ENCODE measurements around the gene MPC1. TPM values are rescaled to one million over a fixed set of nuclear protein-coding genes. Genes with fewer than 3 reads are reported as not detected.
A peak's percentile ranks its signal among the peaks of the same experiment; 100 is the strongest.

The MPC1 gene
- 21.6 and 22.8 TPM in 2 replicates for total RNA-seq (2014; rRNA removed; shearing (Covaris generic))
- 20.6 and 39.8 TPM in 2 replicates for polyA plus RNA-seq (2014; cell fraction: nucleus; rRNA removed)

DNA sequence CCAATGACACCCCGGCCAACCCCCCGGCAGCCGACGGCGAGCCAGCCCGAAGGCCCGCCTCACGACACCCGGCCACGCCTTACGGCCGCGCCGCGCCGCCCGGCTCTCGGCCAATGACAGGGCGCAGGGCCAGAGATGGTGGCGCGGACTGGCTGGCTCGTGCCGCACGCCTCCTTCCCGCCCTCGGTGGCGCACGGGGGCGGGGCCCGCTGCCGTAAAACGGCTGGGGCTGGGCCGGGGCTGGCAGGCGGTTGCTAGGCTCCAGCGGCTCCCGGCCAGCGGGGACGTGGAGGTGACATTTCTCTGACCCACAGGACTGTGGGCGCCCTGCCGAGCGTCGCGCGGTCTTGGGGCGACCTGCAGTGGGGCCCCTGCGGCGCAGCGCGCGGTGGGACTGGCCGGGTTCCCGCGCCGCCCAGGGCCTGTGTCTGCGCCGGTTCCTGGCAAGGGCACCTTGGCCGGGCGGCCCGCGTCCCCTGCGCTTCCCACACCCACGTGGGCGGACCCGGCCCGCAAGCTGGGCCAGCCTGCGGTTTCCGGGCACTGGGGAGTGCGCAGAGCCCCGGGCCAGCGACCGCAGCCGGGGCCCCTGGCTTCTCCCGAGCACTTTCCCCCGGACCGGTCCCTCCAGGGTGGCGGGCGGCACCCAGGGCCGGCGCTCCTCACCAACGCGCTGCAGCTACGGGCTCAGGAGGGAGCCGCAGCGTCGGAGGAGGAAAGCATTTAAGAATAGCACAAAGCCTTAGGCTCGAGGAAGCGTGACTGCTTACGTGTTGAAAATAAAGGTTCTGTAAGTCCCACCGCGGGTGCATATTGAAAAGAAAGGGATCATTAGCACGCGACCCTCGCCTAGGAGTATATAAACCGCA is at the start of gene MPC1:
MPC1 (minus strand) TSS at position 8 of the 869 bp plus-strand sequence. CDS start 64 bp downstream, outside the sequence.
- DNase-seq (ENCODE audit: extremely low read depth, low read depth) = peak; percentile 88

DNA sequence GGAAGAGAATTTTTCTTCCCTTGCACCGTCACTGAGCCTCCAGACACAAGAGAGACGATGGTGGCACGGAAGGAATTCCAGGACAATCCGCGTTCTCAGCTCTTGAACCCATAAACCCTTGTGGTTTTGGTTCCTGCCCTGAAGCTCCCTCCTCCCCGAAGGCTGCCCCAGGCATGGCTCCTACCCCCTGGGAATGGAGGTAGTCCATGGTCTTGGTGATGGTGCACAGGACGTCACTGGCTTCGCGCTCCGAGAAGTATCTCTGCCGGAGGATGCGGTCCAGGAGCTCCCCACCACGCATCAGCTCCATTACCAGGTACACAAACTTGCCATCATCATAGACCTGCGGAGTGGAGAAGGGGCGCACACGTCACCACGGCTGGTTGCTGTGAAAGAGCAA is 47.5 kb upstream of the MPC1 start:
- no peak for DNase-seq (ENCODE audit: extremely low read depth, low read depth)

DNA sequence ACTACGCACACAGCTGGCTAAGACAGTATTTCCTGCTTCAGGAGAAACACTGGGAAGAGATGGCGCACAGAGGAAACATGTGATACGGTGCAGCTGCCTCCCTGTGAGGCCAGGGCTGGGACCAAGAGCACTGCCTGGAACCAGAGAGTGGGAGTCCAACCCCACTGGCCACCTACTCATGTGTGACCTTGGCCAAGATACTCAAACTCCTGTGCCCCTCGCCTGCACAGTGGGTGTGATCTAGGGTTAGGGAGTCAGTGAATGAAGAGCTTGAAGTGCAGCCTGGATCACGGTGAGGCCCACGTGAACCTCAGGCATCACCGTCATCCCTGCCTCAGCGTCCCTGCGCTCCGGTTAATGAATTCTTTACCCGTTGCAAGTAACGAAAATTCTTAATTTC is 41.7 kb upstream of the MPC1 start:
- DNase-seq (ENCODE audit: extremely low read depth, low read depth) = no peak

DNA sequence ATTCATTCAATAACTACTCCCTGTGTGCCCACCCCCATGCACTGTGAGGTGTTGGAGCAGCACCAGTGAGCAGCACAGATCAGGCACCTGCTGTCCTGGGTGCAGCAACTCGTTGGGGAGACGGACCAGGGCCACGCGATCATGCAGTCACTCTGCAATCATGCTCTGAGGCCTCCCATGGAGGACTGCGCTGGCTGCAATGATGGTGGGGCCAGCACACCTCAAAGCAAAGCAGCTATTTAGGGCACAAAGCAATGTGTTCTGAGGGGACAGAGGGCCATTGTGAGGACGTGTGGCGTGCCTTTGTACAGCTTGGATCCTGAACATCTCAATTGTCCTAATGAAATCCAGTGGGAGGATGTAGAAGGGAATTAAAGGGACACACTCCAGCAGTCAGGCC is 41.0 kb upstream of the MPC1 start:
- no peak for DNase-seq (ENCODE audit: extremely low read depth, low read depth)

DNA sequence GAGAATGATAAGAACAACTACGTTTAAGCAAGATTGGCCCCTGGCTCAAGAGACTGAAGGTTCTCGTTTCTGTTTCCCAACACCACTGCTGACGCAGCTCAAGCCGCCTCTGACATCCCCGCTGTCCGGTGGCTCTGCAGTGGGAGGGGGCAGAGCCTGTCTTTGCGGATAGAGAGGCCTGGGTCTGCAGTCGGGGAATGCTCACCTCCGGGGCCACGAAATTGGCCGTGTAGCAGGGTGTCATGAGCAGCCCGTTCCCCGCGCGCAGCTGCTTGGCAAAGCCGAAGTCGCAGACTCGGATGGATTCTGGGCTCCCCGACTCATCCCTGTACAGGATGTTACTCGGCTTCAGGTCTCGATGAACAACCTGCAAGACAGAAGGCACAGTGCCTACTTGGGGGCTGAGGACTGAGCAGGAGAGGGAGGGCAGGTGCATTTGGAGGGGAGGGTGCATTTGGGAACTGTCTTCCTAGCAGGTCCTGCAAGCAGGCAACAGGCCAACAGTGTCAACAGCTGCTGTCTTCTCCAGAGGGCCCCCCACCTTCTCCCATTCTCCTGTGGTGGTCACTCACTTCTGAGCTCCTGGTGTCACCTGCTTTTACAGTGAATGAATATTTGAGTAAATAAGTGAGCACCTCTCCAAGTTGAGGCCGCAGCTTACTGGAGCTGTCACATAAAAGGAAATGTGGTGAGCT is 40.5 kb upstream of the MPC1 start:
- no peak for DNase-seq (ENCODE audit: extremely low read depth, low read depth)

DNA sequence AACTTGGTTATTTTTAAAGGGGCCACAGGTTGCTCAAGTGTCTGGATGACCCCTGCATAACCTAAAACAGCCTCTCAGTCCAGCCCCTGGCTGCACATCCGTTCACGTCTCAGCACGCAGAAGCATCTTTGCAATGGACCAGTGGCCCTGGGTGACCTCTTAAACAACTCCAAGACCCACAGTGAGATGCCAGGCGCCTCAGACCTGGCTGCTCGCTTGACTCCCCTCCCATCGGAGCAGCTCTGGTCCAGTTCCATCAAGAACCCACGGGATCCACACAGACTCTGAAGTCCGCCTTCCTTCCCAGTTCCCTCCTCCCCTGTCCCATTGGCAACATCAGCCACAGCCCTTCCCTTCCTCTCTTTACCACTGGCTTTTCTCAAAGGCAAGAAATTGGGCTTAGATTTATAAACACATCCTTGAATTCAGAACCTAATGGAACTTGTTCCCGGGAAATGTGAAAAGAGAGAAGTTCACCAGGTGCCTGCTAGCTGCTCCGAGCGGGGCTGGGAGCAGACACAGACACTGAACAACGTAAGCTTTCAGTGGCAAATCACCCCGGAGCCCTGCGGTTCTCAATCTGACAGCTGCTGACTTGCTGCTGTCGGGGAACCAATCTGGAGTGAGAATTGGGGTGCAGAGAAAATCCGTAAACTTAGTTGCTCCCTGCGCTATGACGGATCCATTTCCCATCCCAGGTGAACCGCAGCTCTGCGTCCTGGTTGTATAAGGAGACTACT is 39.6 kb upstream of the MPC1 start:
- no peak for DNase-seq (ENCODE audit: extremely low read depth, low read depth)

DNA sequence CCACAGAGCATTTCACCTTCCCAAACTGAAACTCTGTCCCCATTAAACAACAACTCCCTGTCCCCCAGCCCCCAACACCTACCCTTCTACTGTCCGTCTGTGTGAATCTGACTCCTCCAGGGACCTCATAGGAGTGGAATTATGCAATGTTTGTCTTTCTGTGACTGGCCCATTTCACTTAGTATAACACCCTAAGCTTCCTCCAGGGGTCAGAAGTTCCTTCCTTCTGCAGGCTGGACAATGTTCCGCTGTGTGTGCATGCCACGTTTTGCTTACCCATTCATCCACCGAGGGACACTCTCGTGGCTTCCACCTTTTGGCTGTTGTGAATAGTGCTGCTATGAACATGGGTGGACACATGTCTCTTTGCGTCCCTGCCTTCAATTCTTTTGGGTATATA is 37.6 kb upstream of the MPC1 start:
- DNase-seq (ENCODE audit: extremely low read depth, low read depth) = peak; percentile 35

DNA sequence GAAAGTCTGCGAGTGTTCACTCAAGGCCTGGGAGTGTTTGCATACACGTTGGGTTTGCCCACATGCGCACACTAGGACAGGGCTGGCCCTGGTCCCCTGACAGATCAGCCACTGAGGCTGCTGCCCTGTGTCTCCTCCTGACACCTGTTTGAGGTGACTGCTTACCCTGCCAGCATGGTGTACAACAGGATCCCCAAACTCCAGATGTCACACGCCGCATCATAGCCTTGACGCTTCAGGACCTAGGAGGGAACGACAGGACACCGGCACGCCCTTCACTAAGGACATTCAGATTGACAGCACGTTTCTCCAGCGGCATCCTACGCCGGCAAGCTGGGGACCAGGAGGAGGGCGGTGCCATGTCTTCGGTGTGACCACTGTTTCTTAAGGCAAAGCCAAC is 37.0 kb upstream of the MPC1 start:
- no peak for DNase-seq (ENCODE audit: extremely low read depth, low read depth)

DNA sequence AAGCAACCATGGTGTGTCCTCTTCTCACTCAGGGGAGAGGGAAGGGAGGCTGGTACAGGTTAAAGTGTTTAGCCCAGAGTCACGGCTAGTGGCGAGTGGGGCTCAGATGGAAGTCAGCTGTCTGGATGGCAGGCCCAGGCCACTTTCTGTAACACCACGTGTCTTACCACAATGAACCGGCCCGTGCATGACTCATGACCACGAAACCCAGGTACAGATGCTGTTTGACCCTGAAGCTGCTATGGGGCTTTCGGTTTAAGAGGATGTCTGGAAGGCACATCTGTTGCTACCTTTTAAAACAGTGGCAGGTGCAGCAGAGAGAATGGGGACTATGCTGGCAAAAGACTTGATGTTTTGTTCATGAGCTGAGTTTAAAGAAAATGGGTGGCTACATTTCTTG is 36.5 kb upstream of the MPC1 start:
- DNase-seq (ENCODE audit: extremely low read depth, low read depth) = no peak

DNA sequence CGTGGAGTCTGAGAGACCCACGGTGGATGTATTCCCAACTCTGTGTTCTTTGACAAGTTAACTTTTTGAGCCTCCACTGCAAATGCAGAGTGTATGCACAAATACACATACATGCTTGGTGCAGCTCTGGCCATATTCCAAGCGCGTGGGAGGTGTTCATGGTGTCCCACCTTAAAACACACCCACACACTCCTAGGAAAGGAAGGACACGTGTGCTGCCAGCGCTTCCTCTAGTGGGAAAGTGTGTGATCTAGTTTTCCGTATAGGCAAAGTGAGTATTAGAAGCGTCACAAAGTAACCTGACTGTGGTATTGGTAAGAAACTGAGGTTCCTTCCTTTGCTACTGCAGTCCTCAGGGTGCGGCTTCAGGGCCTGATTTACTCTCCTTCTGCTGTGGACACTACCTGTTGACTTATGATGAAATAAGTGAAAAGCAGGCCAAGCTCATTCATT is 36.0 kb upstream of the MPC1 start:
- DNase-seq (ENCODE audit: extremely low read depth, low read depth) = no peak

DNA sequence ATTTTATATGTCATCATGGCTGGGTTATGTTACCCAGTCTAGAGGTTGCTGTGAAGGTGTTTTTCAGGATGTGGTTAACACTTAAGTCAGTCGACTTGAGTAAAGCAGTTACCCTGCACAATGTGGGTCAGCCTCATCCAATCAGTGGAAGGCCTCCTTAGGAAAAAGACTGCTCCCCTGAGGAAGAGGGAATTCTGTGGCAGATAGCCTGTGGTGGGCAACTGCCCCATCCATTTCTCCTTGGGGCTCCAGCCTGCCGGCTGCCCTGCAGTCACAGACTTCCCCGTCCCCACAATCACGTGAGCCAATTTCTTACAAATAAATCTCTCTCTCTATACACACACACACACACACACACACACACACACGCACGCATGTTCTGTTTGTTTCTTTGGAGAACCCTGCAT is 34.5 kb upstream of the MPC1 start:
- no peak for DNase-seq (ENCODE audit: extremely low read depth, low read depth)

DNA sequence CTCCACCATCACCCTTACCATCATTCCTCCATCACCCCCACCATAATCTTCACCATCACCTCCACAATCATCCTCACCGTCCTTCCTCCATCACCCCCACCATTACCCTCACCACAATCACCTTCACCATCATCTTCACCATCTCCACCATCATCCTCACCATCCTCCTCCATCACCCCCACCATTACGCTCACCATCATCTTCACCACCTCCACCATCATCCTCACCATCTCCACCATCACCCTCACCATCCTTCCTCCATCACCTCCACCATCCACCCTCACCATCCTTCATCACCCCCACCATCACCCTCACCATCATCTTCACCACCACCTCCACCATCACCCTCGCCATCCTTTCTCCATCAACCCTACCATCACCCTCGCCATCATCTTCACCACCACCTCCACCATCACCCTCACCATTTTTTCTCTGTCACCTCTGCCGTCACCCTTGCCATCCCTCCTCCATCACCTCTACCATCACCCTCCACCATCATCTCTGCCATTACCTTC is 33.1 kb upstream of the MPC1 start:
- no peak for DNase-seq (ENCODE audit: extremely low read depth, low read depth)

DNA sequence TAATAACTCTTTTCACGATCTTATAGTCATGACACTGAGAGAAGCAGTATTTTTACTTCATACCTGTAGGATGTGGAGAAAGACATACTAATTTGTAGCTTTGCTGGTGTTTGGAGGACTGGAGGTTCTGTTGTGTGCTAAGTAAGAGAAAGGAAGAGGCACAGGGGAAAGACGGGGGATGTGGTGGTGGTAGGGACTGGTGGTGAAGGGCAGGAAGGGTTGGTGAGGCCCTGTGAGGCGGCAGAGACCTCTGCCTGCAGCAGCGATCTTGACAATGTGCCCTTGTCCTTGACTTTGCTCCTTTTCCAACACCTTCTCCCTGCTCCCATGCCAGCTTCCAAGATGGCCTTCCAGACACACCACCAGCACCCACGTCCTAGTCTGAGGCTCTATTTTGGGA is 32.6 kb upstream of the MPC1 start:
- DNase-seq (ENCODE audit: extremely low read depth, low read depth) = no peak

DNA sequence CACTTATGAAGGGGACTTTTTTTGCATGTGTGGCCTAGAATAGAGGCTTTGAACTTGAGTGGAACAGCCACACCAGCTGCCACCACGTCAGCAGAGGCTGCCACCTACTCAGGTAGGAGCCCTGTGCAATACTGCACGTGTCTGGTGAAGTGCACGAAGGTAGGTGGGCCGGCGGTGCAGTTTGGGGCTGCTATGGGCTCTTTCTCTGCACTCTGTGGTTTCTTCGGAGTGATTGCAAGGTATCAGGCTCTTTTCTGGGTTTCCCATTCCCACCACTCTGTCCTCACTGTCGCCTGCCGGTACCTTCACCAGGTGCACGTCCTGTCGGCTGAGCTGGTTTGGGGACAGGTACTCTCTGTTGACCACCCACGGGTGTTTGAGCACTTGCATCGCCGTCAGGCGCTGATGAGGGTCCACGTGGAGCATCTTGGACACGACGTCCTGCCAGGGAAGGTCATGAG is 30.8 kb upstream of the MPC1 start:
- no peak for DNase-seq (ENCODE audit: extremely low read depth, low read depth)

DNA sequence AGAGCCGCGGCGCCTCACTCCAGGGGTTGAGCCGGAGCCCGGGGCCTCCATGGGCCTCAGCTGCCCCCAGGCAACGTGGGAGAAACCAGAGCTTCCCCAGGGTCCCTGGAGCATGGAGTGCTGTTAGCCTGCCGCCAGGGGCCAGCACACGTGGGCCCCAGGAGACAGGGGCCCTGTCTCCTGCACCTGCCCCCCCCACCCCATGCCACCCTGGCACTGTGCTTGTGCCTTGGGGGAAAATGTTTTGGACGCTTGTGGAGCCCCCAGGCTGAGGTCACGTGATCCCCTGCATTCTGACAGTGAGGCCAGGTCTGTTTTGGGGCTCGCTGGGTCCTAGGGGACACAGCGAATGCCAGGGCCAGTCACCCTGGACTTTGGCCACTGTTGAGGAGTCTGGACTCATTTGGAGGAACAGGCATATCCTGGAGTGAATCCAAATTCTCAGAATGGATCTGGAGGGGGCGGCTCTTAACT is 30.2 kb upstream of the MPC1 start:
- no peak for DNase-seq (ENCODE audit: extremely low read depth, low read depth)

DNA sequence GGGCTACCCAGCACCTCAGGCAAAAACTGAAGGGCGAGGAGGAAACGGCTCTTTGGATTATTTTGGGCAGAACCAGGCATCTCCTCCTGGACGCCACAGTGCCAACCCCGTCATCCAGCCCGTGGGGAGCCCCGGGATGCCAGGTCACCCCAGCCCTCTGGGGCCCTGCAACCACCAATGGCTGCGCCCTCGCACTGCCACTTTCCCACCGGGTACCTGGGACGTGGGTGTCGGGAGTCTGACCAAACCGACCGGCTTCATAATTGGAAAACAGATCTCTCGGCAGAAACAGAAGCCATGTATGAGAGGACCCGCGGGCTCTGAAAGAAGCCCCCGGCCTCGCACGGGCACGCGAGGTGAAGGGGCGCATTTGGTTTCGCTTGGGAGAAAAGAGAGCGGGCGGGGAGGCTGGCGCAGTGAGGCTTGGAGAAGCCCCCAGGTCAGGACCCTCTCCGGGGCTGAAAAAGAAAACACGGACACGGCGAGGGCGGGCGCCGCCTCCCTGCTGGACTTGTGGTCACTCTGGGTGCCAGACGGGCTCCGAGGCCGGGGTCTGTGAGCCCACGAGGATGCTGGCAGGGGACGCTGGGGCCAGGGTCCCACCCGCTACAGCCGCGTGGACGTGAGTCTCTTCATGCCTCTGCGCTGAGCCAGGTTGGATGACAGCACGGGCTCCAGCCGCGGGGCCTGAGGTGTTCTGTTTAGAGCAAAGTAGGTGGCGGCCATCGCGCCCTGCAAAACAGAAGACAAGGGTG is 29.6 kb upstream of the MPC1 start:
- DNase-seq (ENCODE audit: extremely low read depth, low read depth) = no peak

DNA sequence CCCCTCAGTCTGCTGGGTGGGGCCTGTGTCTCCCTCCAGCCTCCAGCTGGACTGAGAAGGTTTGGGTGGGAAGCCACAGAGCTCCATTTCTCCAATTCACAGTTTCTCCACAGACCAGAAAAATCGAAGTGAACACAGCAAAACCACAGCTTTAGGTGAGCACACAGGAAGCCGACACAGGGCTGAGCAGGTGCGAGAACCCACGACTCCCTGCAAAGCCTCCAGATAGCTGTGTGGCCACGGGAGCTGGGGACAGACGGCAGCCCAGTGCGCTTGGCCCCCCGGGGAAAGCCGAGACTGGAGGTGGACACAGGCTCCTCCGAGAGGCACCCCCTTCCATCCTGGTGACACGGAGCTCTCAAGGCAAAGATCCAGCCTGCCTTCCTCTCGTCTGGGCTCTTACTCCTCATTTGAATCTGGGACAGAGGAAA is 29.0 kb upstream of the MPC1 start:
- DNase-seq (ENCODE audit: extremely low read depth, low read depth) = no peak

DNA sequence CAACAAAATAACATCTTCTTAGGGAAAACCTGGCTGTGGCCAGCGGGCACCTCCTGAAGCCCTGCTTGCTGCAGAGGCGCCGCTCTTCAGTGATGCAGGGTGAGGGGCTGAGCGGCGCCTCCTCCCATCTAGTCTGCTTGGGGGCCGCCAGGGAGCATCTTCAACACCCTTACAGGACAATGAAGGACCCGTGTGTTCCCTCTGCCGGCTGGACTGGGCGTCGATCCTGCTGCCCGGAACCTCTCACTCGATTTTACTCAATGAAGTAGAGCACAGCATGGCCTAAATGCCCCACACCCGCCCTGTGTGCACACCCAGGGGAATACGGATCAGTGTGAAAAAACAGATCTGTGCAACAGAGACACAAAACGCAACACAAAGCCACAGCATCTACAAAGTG is 28.5 kb upstream of the MPC1 start:
- DNase-seq (ENCODE audit: extremely low read depth, low read depth) = no peak

DNA sequence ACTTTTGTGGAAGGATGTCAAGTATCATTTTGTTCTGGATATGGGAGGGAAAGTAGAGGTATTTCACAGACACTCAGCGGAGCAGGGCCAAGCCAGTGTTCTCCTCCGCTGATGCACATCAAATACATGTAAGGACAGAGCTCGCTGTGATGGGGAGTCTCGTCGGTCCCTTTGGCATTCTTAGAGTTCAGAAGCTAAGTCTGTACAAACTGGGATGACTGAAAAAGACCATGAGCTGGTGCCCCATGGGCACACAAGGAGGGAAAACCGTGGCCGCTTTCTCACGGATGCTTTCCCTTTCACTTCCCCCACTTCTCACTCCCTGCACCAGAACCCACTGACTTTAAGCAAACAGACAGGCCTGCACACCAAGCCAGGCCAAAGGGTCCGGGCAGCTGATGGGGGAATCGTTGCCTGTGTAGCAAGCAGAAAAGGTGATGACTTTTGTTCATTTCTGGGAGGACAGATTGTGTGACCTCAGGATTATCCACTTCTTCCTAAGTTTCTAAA is 27.7 kb upstream of the MPC1 start:
- DNase-seq (ENCODE audit: extremely low read depth, low read depth) = no peak
